ENCODE measurements around the gene TMEM123. TPM values are rescaled to one million over a fixed set of nuclear protein-coding genes. Genes with fewer than 3 reads are reported as not detected.

TMEM123 gene
- polyA plus RNA-seq, 3 donors, result 331 to 380 (median 377) TPM

GRCh38 chr11:102398297-102398696 is 54.3 kb downstream of the TMEM123 start:
- no peak for DNase-seq (ENCODE audit: low read depth in 3 of 3, low spot score in 2 of 3)

DNA sequence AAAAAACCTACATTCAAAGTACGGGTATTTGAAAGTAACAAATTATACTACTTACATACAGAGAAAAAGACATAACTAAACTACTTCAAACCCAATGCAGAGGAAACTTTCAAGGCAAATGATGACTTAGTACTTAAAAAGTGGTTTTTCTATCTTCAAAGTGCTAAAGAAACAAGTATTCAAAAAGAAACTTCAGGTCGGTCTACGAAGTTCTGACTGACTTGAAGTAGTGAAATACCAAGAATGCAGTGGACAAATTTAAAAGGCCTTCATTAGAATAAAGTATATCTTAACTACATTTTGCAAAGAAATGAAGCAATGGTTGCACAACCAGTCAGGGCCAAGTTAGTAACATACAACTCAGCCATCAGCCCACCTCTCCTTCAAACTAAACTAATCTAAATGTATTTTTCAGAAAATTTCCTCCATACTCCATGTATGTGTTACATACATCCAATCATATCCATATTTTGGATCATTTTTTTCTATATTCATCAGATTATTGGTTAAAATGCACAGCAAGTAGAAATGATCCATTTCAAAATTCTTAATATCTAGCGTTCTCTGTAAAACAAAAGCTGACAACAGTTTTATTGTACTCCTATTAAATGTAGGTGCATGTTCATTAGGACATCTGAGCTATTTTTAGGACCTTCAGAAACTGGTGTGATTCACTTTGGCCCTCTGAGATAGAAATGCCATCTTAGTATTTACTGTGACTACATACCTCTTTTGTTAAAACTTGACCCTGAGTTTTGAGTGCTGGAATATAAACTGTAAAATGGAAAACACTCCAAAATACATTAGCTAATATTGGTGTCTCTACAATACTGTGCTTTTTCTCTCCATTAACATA is 55.6 kb downstream of the TMEM123 start:
- no peak for DNase-seq (ENCODE audit: low read depth in 3 of 3, low spot score in 2 of 3)

DNA sequence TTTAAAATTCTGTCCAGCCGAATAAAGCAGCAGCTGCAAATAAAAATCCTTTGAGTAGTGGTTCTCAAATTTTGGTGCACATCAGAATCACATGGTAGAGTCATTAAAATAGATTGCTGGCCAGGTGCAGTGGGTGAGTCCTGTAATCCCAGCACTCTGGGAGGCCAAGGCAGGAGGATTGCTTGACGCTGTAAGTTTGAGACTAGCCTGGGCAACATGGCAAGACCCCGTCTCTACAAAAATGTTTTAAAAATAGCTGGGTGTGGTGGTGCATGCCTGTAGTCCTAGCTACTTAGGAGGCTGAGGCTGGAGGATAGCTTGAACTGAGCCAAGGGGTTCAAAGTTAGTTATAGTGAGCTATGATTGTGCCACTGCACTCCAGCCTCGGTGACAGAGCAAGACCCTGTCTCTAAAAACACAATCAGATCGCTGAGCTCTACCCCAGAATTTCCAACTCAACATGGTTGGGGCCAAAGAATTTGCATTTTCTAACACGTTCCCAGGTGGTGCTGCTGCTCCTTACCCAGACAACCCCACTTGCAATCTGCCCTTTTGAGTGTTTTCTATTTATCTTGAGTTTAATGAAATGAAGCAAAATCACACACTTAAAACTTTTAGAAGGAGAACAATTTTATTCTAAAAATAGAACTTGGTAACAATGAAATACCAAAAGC is 56.7 kb downstream of the TMEM123 start:
- no peak for DNase-seq (ENCODE audit: low read depth in 3 of 3, low spot score in 2 of 3)

- no peak for DNase-seq (ENCODE audit: low read depth in 3 of 3, low spot score in 2 of 3)
These were observed 59.3 kb downstream of the TMEM123 start for GRCh38 chr11:102393272-102393730.

GRCh38 chr11:102391549-102392237 is 60.9 kb downstream of the TMEM123 start:
- DNase-seq (ENCODE audit: low read depth in 3 of 3, low spot score in 2 of 3), result no peak

- DNase-seq (ENCODE audit: low read depth in 3 of 3, low spot score in 2 of 3), result no peak
These were observed 61.7 kb downstream of the TMEM123 start for GRCh38 chr11:102390667-102391465.

DNA sequence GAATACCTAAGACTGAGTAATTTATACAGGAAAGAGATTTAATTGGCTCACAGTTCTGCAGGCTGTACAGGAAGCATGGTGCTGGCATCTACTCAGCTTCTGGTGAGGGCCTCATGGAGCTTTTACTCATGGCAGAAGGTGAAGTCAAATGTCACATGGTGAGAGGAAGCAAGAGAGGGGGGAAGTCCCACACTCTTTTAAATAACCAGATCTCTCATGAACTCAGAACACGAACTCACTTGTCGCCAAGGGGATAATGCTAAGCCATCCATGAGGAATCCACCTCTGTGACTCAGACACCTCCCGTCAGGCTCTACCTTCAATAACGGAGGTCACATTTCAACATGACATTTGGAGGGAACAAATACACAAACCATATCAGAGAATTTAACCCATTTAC is 63.3 kb downstream of the TMEM123 start:
- no peak for DNase-seq (ENCODE audit: low read depth in 3 of 3, low spot score in 2 of 3)

DNA sequence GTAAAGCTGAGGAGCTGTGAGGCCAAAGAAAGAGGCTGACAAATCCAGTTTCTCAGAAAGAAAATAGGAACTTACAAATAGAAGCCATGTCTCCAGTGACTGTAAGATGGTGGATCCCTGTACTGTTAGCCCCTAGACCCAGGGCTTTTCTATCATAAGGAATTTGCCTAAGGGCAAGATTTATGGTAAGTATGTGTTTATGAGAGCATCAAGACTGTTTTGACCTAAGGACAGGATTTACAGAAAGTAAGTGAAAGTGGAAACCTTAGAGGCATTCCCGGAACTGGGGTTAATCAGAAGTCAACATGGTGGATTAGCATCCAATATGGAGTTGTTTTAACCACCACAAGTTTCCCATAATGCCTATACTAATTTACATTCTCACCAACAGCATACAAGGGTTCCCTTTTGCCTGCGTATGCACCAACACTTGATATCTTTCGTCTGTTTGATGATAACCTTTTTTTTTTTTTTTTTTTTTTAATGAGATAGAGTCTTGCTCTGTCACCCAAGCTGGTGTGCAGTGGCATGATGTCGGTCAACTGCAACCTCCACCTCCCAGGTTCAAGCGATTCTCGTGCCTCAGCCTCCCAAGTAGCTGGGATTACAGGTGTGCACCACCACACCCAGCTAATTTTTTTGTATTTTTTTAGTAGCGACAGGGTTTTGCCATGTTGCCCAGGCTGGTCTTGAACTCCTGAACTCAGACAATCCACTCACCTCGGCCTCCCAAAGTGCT is 65.4 kb downstream of the TMEM123 start:
- no peak for DNase-seq (ENCODE audit: low read depth in 3 of 3, low spot score in 2 of 3)

DNA sequence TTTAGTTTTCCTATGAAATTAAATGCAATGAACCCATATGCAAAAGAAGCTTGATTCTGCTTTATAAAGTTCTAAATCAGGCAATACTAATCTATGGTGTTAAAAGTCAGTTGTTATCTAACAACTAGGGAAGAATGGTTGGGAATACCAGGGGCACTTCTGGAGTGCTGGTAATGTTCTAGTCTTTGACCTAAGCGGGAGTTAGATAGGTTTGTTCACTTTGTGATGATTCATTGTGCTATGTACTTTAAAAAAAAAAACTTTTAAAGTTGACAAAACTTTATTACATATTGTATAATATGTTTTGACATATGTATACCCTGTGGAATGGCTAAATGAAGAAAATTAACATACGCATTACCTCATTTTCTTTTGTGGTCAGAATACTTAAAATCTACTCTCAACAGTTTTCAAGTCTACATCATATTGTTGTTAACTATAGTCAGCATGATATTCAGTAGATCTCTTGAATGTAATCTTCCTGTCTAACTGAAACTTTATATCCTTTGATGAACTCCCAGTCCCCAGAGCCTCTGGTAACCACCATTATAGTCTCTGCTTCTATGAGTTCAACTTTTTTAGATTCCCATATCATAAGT is 66.3 kb downstream of the TMEM123 start:
- DNase-seq (ENCODE audit: low read depth in 3 of 3, low spot score in 2 of 3), result no peak

GRCh38 chr11:102385085-102386007 is 67.2 kb downstream of the TMEM123 start:
- no peak for DNase-seq (ENCODE audit: low read depth in 3 of 3, low spot score in 2 of 3)

DNA sequence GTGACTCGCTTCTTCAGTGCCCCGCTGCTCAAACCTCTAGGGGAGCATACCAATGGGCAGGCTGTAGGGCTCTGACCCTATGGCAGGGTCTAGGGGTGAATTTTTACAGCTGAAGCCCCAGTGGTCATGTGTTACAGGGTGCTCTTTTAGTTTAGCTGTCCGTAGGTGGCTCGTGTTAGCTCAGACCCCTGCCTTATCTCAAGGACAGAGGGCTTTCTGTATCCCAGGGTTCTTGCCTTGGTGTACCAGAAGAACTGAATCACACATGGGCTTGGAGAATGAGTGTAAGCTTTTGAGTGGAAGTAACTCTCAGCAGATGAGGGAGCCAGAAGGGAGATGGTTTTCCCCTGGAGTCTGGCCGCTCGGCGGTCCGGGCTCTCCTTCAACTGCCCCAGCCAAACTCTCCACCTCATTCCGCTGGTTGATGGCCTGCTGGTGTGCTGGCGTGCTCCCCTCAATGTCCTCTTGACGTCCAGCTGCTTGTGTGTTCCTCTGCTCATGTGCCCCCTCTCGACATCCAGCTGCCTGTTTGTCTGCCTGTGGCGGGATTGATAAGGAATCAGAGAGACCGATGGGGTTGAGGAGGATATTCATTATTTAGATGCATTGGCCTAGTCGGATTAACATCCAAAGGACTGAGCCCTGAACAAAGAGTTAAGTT is 68.0 kb downstream of the TMEM123 start:
- DNase-seq (ENCODE audit: low read depth in 3 of 3, low spot score in 2 of 3), result no peak

DNA sequence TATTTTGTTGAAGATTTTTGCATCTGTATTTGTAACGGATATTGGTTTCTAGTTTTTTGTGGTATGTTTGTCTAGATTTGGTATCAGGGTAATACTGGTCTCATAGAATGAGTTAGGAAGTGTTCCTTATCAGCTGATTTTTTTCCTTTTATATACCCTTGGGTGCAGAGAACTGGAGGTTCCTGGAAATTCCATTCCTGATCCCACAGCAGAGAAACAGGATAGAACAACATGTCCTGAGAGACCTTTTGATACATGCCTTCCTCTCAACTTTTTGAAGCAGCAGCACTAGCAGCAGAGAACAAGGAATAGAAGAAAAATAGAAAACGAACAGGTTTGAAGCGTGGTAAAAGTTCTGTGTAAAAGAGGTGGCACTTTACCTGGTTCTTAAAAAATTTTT is 68.7 kb downstream of the TMEM123 start:
- no peak for DNase-seq (ENCODE audit: low read depth in 3 of 3, low spot score in 2 of 3)

DNA sequence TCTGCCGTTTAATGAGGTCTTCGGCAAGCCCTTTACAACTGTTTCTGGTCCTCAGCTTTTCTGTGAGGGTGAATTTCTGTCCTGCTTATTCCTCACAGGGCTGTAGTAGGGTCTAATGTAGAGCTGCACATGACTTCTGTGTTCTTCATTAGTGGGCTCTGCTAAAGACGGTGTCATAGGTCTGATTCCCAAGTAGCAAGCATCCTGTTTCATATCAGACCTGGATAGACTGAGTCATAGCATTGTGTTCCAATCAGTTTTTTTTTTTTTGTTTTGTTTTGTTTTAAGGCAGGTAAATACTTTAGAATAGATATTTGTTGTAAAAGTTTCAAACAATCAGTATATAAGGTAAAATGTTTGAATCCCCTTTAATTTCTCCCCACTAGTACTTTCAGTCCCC is 70.2 kb downstream of the TMEM123 start:
- DNase-seq (ENCODE audit: low read depth in 3 of 3, low spot score in 2 of 3), result no peak

DNA sequence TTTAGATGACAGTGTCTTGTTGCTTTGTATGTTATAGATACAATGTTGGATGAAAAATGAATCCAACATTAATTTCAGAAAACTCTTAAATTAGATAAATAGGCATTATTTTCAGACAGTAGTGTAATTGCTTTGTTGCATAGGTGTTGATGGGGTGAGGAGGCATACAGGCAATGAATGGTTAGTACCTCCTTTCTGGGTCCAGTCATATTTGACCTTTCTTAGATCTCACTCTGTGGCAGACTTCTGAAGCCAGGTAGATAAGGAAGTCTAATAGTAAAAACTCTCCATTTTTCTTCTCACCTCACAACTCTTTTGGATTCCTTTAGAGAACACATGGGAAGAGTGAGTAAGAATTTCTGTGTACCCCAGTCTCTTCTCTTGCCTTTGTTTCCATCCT is 73.7 kb downstream of the TMEM123 start:
- DNase-seq (ENCODE audit: low read depth in 3 of 3, low spot score in 2 of 3), result no peak

GRCh38 chr11:102377891-102378290 is 74.7 kb downstream of the TMEM123 start:
- DNase-seq (ENCODE audit: low read depth in 3 of 3, low spot score in 2 of 3), result no peak

- DNase-seq (ENCODE audit: low read depth in 3 of 3, low spot score in 2 of 3), result no peak
These were observed 76.7 kb downstream of the TMEM123 start for GRCh38 chr11:102375720-102376399.
